ENCODE results near the gene OSM.

The OSM gene

DNA sequence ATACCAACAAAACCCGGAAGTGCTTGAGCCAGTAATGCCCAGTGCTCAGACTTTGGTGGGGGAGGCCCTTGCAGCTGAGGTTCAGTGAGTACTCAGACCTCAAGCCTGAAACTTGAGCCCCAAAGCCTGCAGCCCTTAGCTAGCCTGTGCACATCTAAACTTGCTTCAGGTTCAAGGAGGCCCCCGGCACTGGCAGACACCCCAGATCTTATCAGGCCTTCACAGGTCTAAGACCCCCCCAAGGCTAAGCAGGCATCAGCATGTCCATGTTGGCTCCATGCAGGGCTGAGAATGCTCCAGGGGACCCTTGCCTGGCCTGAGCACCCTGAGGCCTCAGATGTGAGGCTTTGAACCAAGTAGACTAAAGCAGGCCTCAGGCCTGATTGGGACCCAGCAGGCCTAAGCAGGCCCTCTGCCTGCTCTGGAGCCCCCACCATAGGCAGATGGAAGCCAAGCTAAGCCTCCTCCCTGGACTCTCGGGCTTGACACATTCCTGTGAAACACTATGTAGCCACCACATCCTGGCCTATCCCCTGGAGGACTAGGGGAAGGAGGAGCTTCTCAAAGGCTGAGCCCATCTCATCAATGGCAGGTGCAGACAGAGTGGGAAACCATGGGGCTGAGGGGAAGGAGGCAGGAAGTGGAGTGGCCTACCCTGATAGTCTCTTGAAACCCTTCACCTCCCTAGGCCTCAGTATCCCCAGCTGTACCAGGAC lies 23.8 kb upstream of the OSM start:
- 0 out of 2 replicates have a peak overlapping the region, but pooled peaks have one; percentile 86 for H2AFZ ChIP-seq (ENCODE audit: low read length)

DNA sequence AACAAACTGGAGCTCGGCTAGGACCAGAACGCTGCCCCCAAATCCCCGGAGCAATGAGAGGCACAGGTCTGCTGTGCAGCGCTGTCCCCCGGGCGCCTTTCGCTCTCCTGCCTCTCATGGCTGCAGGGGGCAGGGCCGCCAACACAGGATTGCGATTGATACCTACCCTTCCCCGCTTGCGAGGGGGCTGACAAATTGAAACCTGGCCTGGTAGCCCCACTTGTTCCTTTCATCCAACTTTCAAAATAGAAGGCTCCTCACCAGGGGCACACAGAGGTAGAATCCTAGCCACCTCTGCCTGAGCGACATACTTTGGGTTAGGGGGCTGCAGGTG lies 23.3 kb upstream of the OSM start:
- TF ChIP-seq EZH2phosphoT487 (IDR thresholded peaks at IDR 0.05; ENCODE audit: low read length), result no peak
- TF ChIP-seq, protein P1, sequence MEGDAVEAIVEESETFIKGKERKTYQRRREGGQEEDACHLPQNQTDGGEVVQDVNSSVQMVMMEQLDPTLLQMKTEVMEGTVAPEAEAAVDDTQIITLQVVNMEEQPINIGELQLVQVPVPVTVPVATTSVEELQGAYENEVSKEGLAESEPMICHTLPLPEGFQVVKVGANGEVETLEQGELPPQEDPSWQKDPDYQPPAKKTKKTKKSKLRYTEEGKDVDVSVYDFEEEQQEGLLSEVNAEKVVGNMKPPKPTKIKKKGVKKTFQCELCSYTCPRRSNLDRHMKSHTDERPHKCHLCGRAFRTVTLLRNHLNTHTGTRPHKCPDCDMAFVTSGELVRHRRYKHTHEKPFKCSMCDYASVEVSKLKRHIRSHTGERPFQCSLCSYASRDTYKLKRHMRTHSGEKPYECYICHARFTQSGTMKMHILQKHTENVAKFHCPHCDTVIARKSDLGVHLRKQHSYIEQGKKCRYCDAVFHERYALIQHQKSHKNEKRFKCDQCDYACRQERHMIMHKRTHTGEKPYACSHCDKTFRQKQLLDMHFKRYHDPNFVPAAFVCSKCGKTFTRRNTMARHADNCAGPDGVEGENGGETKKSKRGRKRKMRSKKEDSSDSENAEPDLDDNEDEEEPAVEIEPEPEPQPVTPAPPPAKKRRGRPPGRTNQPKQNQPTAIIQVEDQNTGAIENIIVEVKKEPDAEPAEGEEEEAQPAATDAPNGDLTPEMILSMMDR (IDR thresholded peaks at IDR 0.05; ENCODE audit: low read length), result no peak
- no peaks in the 10 kb centered on the region for H3K9me2 ChIP-seq (replicated peaks; ENCODE audit: insufficient read depth, low read length)
- H3K4me2 ChIP-seq (ENCODE audit: low read depth, low read length), result peak overlapping the region; percentile 90; the same call in 1 of the 2 replicates
- H3K4me1 ChIP-seq (ENCODE audit: low read length), result peaks cover 17% of the 10 kb centered on the region; the same call in 1 of the 2 replicates
- no peak overlapping the region for H3K9ac ChIP-seq (ENCODE audit: low read length)
- no peaks in the 10 kb centered on the region for H3K27me3 ChIP-seq (replicated peaks; ENCODE audit: insufficient read depth, low read length)
- H3K4me3 ChIP-seq (ENCODE audit: low read length), result peak overlapping the region; percentile 84
- peak overlapping the region; percentile 86 for H2AFZ ChIP-seq (ENCODE audit: low read length)
- no peaks in the 10 kb centered on the region for H3K9me3 ChIP-seq (replicated peaks; ENCODE audit: insufficient read depth, low read length)
- peaks cover 20% of the 10 kb centered on the region for H3F3A ChIP-seq (ENCODE audit: insufficient read depth, low read length)
- no peaks in the 10 kb centered on the region for H4K20me1 ChIP-seq (ENCODE audit: insufficient read depth, low read length)
- no peak for DNase-seq
- no peaks in the 10 kb centered on the region for H3K79me2 ChIP-seq (ENCODE audit: low read length)
- no peaks in the 10 kb centered on the region for H3K36me3 ChIP-seq (replicated peaks; ENCODE audit: insufficient read depth, low read length)
- peak overlapping the region; percentile 9; the same call in 1 of the 2 replicates for H3K27ac ChIP-seq (ENCODE audit: low read length)

More for the DNA sequence above, 23.8 kb upstream of the OSM start:
- Histone ChIP-seq H4K20me1 (ENCODE audit: insufficient read depth, low read length) (no peaks in the 10 kb centered on the region), H3K4me1 (ENCODE audit: low read length) (peaks cover 17% of the 10 kb centered on the region; the same call in 1 of the 2 replicates), H3K36me3 (replicated peaks; ENCODE audit: insufficient read depth, low read length) (no peaks in the 10 kb centered on the region), H3K4me3 (ENCODE audit: low read length) (0 out of 2 replicates have a peak overlapping the region, but pooled peaks have one; percentile 84), H3K9me2 (replicated peaks; ENCODE audit: insufficient read depth, low read length) (no peaks in the 10 kb centered on the region), H3F3A (ENCODE audit: insufficient read depth, low read length) (peaks cover 20% of the 10 kb centered on the region), H3K4me2 (ENCODE audit: low read depth, low read length) (peak overlapping the region; percentile 90; the same call in 1 of the 2 replicates), H3K79me2 (ENCODE audit: low read length) (no peaks in the 10 kb centered on the region), H3K27ac (ENCODE audit: low read length) (peak overlapping the region; percentile 9; the same call in 1 of the 2 replicates), H3K27me3 (replicated peaks; ENCODE audit: insufficient read depth, low read length) (no peaks in the 10 kb centered on the region), H3K9ac (ENCODE audit: low read length) (no peak overlapping the region), H3K9me3 (replicated peaks; ENCODE audit: insufficient read depth, low read length) (no peaks in the 10 kb centered on the region)
- TF ChIP-seq EZH2 (optimal IDR thresholded peaks at IDR 0.05; ENCODE audit: low read depth, low read length) (no peak), EZH2phosphoT487 (IDR thresholded peaks at IDR 0.05; ENCODE audit: low read length) (no peak)
- TF ChIP-seq, protein P1 (IDR thresholded peaks at IDR 0.05; ENCODE audit: low read length), result no peak
- DNase-seq, result no peak

DNA sequence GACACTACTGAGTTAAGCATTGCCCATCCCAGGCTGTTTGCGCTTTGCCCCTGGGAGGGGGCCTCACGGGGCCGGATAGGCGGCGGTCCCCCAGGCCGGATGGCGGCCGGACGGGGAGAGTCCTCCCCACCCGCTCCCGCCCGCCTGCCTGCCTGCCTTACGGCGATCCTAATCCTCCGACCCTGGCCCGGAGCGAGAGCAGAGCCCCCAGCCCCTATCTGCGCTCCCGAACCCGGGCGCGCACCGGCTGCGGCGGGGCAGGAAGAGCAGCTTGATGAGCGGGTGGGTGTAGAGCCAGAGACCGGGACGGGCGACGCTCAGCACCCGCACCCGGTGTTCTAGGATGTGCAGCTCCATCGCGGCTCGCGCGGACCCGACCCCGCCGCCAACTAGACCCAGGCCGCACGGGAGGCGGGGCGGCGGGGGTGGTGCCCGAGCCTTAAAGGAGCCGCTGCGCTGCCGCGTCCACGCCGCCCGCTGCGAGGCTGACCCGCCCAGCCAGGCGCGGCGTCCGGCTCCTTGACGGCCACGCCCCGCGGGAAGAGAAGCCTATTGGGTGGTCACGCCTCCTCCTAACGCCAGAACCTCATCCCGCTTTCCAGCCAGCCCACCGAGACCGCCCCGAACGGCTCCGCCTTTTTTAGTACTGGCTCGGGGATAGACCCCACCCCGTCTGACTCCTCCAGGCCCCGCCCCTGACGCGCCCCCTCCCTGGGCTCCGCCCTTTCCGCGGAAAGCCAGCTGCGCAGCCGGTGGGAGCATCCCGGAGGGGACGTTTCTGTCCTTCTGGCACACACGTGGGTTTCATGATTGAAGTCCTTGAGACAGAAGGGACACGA lies 22.7 kb upstream of the OSM start, which contains the start of gene CASTOR1:
Gene CASTOR1 (minus strand): TSS at position 365 of the 839 bp plus-strand sequence. CDS start 8 bp downstream, at position 357.
- no peaks in the 10 kb centered on the region for H3K36me3 ChIP-seq (replicated peaks; ENCODE audit: insufficient read depth, low read length)
- H3K4me2 ChIP-seq (ENCODE audit: low read depth, low read length), result peak within 1 kb of the TSS; percentile 90
- H3K27me3 ChIP-seq (replicated peaks; ENCODE audit: insufficient read depth, low read length), result no peaks in the 10 kb centered on the region
- H3K9ac ChIP-seq (ENCODE audit: low read length), result peak within 1 kb of the TSS; percentile 50; the same call in 1 of the 2 replicates
- peak within 1 kb of the TSS; percentile 86 for H2AFZ ChIP-seq (ENCODE audit: low read length)
- TF ChIP-seq EZH2phosphoT487 (IDR thresholded peaks at IDR 0.05; ENCODE audit: low read length) (no peak), EZH2 (optimal IDR thresholded peaks at IDR 0.05; ENCODE audit: low read depth, low read length) (no peak)
- TF ChIP-seq, protein P1 (IDR thresholded peaks at IDR 0.05; ENCODE audit: low read length), result no peak
- no peaks in the 10 kb centered on the region for H3K79me2 ChIP-seq (ENCODE audit: low read length)
- DNase-seq, result peak; percentile 92
- no peaks in the 10 kb centered on the region for H3K9me2 ChIP-seq (replicated peaks; ENCODE audit: insufficient read depth, low read length)
- peak within 1 kb of the TSS; percentile 9; the same call in 1 of the 2 replicates for H3K27ac ChIP-seq (ENCODE audit: low read length)
- H3F3A ChIP-seq (ENCODE audit: insufficient read depth, low read length), result peaks cover 20% of the 10 kb centered on the region
- no peaks in the 10 kb centered on the region for H3K9me3 ChIP-seq (replicated peaks; ENCODE audit: insufficient read depth, low read length)
- H4K20me1 ChIP-seq (ENCODE audit: insufficient read depth, low read length), result no peaks in the 10 kb centered on the region
- H3K4me3 ChIP-seq (ENCODE audit: low read length), result peak within 1 kb of the TSS; percentile 84
- H3K4me1 ChIP-seq (ENCODE audit: low read length), result peaks cover 17% of the 10 kb centered on the region; the same call in 1 of the 2 replicates
